Lung (tissue), 12 donors: ENCODE results near the gene DRC7. TPM values are rescaled to one million over a fixed set of nuclear protein-coding genes. Genes with fewer than 3 reads are reported as not detected.

Source experiments
- ATAC-seq: fragments of 200-7000 bp; cut with Tn5 transposase; one replicate; pipeline ENCODE4 v1.9.1; 2020; ENCODE audit warnings: moderate number of reproducible peaks; ENCODE audit not compliant: insufficient read depth, low FRiP score
- DNase-seq, 3 donors: peaks; one replicate each; pipeline ENCODE4 v3.0.0-alpha.2; 2013 to 2017
- H3K27ac ChIP-seq, 2 donors: one replicate each; pipeline ENCODE4 v1.5.1; 2013; ENCODE audit warnings: mild to moderate bottlenecking in 2 of 2, moderate library complexity in 2 of 2, control low read depth in 1 of 2, inconsistent platforms in 1 of 2, low read depth in 1 of 2, low read length in 1 of 2
- H3K27me3 ChIP-seq, 3 donors: one replicate each; pipeline ENCODE4 v1.5.1; 2013; ENCODE audit warnings: low read length in 2 of 3; ENCODE audit not compliant: control insufficient read depth in 3 of 3, insufficient read depth in 3 of 3
- H3K36me3 ChIP-seq, 4 donors: one replicate each; pipeline ENCODE4 v1.5.1; 2013; ENCODE audit warnings: low read length in 4 of 4, mild to moderate bottlenecking in 1 of 4, moderate library complexity in 1 of 4; ENCODE audit not compliant: control insufficient read depth in 4 of 4, insufficient read depth in 4 of 4
- H3K4me1 ChIP-seq, 5 donors: one replicate each; pipeline ENCODE4 v1.5.1; 2013; ENCODE audit warnings: low read length in 5 of 5, mild to moderate bottlenecking in 2 of 5, moderate library complexity in 1 of 5; ENCODE audit not compliant: control insufficient read depth in 5 of 5, insufficient read depth in 5 of 5
- H3K4me3 ChIP-seq: one replicate; pipeline ENCODE4 v1.5.1; 2013; ENCODE audit warnings: mild to moderate bottlenecking, control low read depth, moderate library complexity
- H3K9ac ChIP-seq, 2 donors: one replicate each; pipeline ENCODE4 v1.5.1; 2013; ENCODE audit warnings: low read length in 2 of 2, control low read depth in 1 of 2; ENCODE audit not compliant: insufficient read depth in 1 of 2
- H3K9me3 ChIP-seq, 4 donors: one replicate each; pipeline ENCODE4 v1.5.1; 2013; ENCODE audit warnings: low read length in 3 of 4, mild to moderate bottlenecking in 1 of 4, moderate library complexity in 1 of 4; ENCODE audit not compliant: control insufficient read depth in 4 of 4, insufficient read depth in 3 of 4
- WGBS, 2 donors: extraction: QIAGEN DNeasy Blood & Tissue Kit; methylation state at CpG; one replicate each; pipeline ENCODE4 v1.1.7; 2013; 5-methylcytosine and 5-hydroxymethylcytosine counted together
- polyA plus RNA-seq, 2 donors: library from polyadenylated mRNA; stranded (reverse); fragments of 200-250 nt; gene quantifications; one replicate each; pipeline ENCODE4 v1.2.1, GENCODE V29; 2013
- total RNA-seq, 2 donors: library from RNA; depleted of rRNA in 1 of 2; stranded (reverse); fragments of >200 nt in 1 of 2; gene quantifications; one replicate each; pipeline ENCODE4 v1.2.1, GENCODE V29; 2014 to 2021
- TF ChIP-seq, protein P1 (sequence below): IDR thresholded peaks from 2 replicates; pipeline ENCODE4 v1.5.1; 2012; ENCODE audit warnings: mild to moderate bottlenecking; ENCODE audit errors: control extremely low read depth, extremely low read depth
- donor health status: control.
- donor health status: control.
- donor health status: Bipolar disorder and iron deficiency.
- donor health status: healthy.
- donor health status: DM: yes; HTN: yes; CAD: no.

DRC7 gene
- total and polyA plus RNA-seq, 4 donors, result 2.5 to 10.9 (median 6.4) TPM

DNA sequence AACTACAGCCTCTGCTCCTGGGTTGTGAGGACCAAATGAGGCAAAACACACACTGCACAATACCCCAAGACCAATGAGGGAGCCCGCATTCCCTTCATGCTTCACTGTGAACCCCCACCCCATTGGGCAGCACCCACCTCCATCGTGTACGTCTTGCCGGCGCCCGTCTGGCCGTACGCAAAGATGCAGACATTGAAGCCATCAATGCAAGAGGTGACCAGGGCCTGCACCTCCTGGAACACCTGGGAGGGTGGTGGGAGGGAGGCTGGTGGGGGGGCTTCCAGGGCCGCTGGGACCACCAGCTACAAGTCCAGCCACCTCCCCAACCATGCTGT is 69.4 kb downstream of the DRC7 start:
- Histone ChIP-seq H3K27ac (no peak overlapping the region), H3K9ac (no peak overlapping the region), H3K36me3 (peaks cover 3 to 60% (median 17%) of the 10 kb centered on the region in 4 donors), H3K4me3 (no peak overlapping the region), H3K4me1 (peaks cover 0 to 4% (median 0%) of the 10 kb centered on the region in 5 donors), H3K9me3 (no peaks in the 10 kb centered on the region), H3K27me3 (no peaks in the 10 kb centered on the region)
- TF ChIP-seq, protein P1, sequence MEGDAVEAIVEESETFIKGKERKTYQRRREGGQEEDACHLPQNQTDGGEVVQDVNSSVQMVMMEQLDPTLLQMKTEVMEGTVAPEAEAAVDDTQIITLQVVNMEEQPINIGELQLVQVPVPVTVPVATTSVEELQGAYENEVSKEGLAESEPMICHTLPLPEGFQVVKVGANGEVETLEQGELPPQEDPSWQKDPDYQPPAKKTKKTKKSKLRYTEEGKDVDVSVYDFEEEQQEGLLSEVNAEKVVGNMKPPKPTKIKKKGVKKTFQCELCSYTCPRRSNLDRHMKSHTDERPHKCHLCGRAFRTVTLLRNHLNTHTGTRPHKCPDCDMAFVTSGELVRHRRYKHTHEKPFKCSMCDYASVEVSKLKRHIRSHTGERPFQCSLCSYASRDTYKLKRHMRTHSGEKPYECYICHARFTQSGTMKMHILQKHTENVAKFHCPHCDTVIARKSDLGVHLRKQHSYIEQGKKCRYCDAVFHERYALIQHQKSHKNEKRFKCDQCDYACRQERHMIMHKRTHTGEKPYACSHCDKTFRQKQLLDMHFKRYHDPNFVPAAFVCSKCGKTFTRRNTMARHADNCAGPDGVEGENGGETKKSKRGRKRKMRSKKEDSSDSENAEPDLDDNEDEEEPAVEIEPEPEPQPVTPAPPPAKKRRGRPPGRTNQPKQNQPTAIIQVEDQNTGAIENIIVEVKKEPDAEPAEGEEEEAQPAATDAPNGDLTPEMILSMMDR, result no peak
- DNase-seq (no peak), ATAC-seq (no peak)
- WGBS, 2 donors, result 96% methylated on average over 9 of the region's 9 CpGs

DNA sequence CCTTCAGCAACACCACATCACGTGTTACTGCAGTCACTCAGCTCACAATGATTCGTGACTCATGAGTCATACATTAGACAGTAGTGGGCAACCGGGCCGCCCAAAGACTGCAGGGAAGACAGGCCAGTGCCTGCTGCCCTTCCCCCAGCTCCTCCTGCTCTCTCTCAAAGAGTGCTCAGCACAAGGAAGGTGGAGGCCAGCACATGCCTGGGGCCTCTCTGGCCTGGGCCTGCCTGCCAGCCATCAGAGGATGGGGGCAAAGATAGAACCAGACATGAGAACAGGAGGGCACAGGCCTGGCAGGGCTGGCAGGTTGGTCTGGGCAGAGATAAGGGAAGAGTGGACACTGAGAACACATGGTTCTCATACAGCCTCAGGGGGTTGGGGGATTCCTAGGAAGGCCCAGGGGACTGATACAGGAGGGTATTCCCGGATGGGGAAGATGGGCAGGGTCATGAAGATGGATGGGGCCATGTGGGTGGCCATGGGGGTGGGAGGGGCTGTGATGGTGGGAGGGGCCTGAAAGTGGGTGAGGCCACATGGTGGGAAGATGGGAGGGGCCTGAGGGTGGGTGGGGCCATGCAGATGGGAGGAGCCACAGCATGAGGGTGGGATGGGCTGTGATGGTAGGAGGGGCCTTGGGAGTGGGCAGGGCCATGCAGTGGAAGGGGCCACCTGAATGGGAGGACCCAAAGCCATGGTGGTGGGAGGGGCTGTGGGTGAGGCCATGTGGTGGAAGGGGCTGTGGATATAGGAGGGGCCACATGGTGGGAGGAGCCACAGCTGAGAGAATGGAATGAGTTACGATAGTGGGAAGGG is 69.9 kb downstream of the DRC7 start:
- peak overlapping the region in 1 of 2 donors; percentile 26 for H3K27ac ChIP-seq

DNA sequence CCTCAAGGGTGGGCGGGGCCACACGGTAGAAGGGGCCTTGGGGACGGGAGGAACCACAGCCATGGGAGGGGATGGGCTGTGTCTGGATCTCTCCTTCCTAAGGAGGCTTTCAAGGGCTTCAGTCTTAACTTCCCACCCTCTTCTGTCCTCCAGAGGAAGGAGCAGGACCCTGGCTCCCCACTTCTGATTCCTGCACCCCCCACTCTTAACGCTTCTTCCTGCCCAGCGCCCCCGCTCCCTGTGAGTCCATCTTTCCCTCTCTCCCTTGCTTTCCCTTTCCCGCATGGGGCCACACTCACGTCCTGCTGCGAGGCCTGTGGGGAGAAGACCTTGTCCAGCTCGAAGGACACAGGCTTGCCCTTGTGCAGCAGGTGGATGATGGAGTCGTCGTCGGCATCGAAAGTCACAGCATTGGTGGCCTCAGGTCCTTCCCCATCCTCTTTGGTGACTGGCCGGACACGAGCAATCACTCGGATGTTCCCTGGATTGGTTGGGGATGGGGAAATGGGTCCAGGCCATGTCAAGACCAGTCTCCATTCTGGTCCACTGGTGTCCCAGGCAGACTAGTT is 70.6 kb downstream of the DRC7 start:
- WGBS, 2 donors, result 93 to 95% methylated on average over 17 of the region's 17 CpGs
- Histone ChIP-seq H3K4me3 (no peak overlapping the region), H3K9ac (no peak overlapping the region), H3K4me1 (peaks cover 0 to under 1% (median 0%) of the 10 kb centered on the region in 5 donors), H3K27me3 (no peaks in the 10 kb centered on the region), H3K27ac (no peak overlapping the region), H3K36me3 (peaks cover 5 to 62% (median 24%) of the 10 kb centered on the region in 4 donors), H3K9me3 (no peaks in the 10 kb centered on the region)
- ATAC-seq (no peak), DNase-seq (no peak)
- TF ChIP-seq, protein P1, result no peak

More for the DNA sequence above, 69.9 kb downstream of the DRC7 start:
- no peak for DNase-seq
- Histone ChIP-seq H3K9me3 (no peaks in the 10 kb centered on the region), H3K4me1 (peaks cover 0 to 4% (median 0%) of the 10 kb centered on the region in 5 donors), H3K4me3 (no peak overlapping the region), H3K9ac (no peak overlapping the region), H3K36me3 (peaks cover 3 to 59% (median 19%) of the 10 kb centered on the region in 4 donors), H3K27me3 (no peaks in the 10 kb centered on the region)
- WGBS, 2 donors, result 65 to 75% methylated on average over 6 of the region's 6 CpGs
- TF ChIP-seq, protein P1, result no peak
- peak; percentile 25 for ATAC-seq
